K562 (cell line): Measurements from ENCODE around the gene MAML3. TPM values are rescaled to one million over a fixed set of nuclear protein-coding genes. Genes with fewer than 3 reads are reported as not detected.

Source experiments
- ATAC-seq: fragments of 200-7000 bp; cut with Tn5 transposase; 3 replicates; pipeline ENCODE4 v1.9.1; 2020; ENCODE audit warnings: moderate library complexity
- BruUV-seq: library from RNA; stranded (reverse); fragments of 400-500 nt; replicated peaks from 2 replicates; lab custom pipeline; 2021; lab: Mats Ljungman, UMichigan
- CTCF ChIA-PET: fragments of 300-600 bp; formaldehyde crosslinking; extraction: SDS; loops from one replicate; lab custom pipeline; 2021; ENCODE audit warnings: low intra/inter-chr PET ratio; lab: Yijun Ruan, JAX
- POLR2A ChIA-PET: fragments of 300-600, 350-650 bp; sonication (Branson Sonifier 250); formaldehyde crosslinking; extraction: SDS; loops from one replicate; lab custom pipeline; 2021; ENCODE audit warnings: antibody characterized with exemption, inconsistent platforms; lab: Yijun Ruan, JAX
- DNase-seq, 4 experiments: peaks; one replicate each; pipeline versions ENCODE4 v3.0.0 to v3.0.0-alpha.2; 2011 to 2018; ENCODE audit warnings: low spot score in 3 of 4, mixed read lengths in 3 of 4; ENCODE audit errors: extremely low read depth in 1 of 4
- FAIRE-seq: peaks from 2 replicates; lab custom pipeline; 2011; peaks lifted over from hg19 to GRCh38; lab: Jason Lieb, UNC
- H2AFZ ChIP-seq: 2 replicates; pipeline ENCODE4 v1.6.0; 2011; ENCODE audit warnings: low read depth, low read length, control low read depth, inconsistent platforms
- H3K27ac ChIP-seq: fragments of 200-600 bp; 3 replicates; pipeline ENCODE4 v1.8.0; 2011; ENCODE audit warnings: low read depth, mild to moderate bottlenecking, control low read depth, inconsistent platforms, low read length, moderate library complexity, mixed read lengths; ENCODE audit errors: extremely low read depth
- H3K27me3 ChIP-seq, 2 experiments: fragments of 300-600 bp in 1 of 2; 2 replicates in 1 of 2; 3 replicates in 1 of 2; pipeline versions ENCODE4 v1.6.0 to v1.8.0; 2011; ENCODE audit warnings: inconsistent platforms in 2 of 2, low read length in 2 of 2, mild to moderate bottlenecking in 1 of 2, mixed read lengths in 1 of 2, moderate library complexity in 1 of 2; ENCODE audit not compliant: control insufficient read depth in 2 of 2, insufficient read depth in 2 of 2
- H3K36me3 ChIP-seq: fragments of 300-600 bp; 3 replicates; pipeline ENCODE4 v1.8.0; 2011; ENCODE audit warnings: mild to moderate bottlenecking, low read length, inconsistent platforms; ENCODE audit not compliant: control insufficient read depth, insufficient read depth
- H3K4me1 ChIP-seq, 2 experiments: fragments of 200-600 bp in 1 of 2; replicated peaks in 1 of 2; 2 replicates in 1 of 2; 3 replicates in 1 of 2; pipeline versions ENCODE4 v1.5.1 to v1.8.0; 2011; ENCODE audit warnings: inconsistent platforms in 2 of 2, low read length in 2 of 2, mild to moderate bottlenecking in 1 of 2, mixed read lengths in 1 of 2, moderate library complexity in 1 of 2; ENCODE audit not compliant: control insufficient read depth in 2 of 2, insufficient read depth in 2 of 2
- H3K4me2 ChIP-seq: 2 replicates; pipeline ENCODE4 v1.6.1; 2011; ENCODE audit warnings: low read length, control low read depth, inconsistent platforms, mixed read lengths; ENCODE audit not compliant: insufficient read depth
- H3K4me3 ChIP-seq: fragments of 200-600 bp; sonication (generic), shearing (Covaris generic); 2 replicates; pipeline ENCODE4 v1.5.1; 2016; ENCODE audit warnings: control low read depth, inconsistent platforms
- H3K79me2 ChIP-seq: fragments of 200-600 bp; 3 replicates; pipeline ENCODE4 v1.8.0; 2011; ENCODE audit warnings: low read length, inconsistent platforms; ENCODE audit not compliant: control insufficient read depth, insufficient read depth
- H3K9ac ChIP-seq, 2 experiments: 2 replicates each; pipeline versions ENCODE4 v1.6.0 to v1.6.1; 2011; ENCODE audit warnings: low read depth in 2 of 2, low read length in 2 of 2, control low read depth in 1 of 2, inconsistent platforms in 1 of 2, mild to moderate bottlenecking in 1 of 2, mixed read lengths in 1 of 2; ENCODE audit not compliant: insufficient read depth in 1 of 2
- H3K9me1 ChIP-seq: one replicate; pipeline ENCODE4 v1.6.0; 2011; ENCODE audit warnings: inconsistent platforms, mild to moderate bottlenecking, low read length, moderate library complexity; ENCODE audit not compliant: control insufficient read depth, insufficient read depth
- H3K9me3 ChIP-seq: replicated peaks from 2 replicates; pipeline ENCODE4 v1.5.1; 2011; ENCODE audit warnings: low read depth, low read length, inconsistent platforms; ENCODE audit not compliant: control insufficient read depth, insufficient read depth
- H4K20me1 ChIP-seq: replicated peaks from 2 replicates; pipeline ENCODE4 v1.6.1; 2011; ENCODE audit warnings: low read length, inconsistent platforms, mixed read lengths; ENCODE audit not compliant: control insufficient read depth, insufficient read depth
- BRCA1 ChIP-seq, 2 experiments: fragments of 450-650 bp in 1 of 2; sonication (generic) in 1 of 2; formaldehyde crosslinking in 1 of 2; IDR thresholded peaks; 2 replicates each; pipeline versions ENCODE4 v1.5.0 to v1.6.1; 2017 to 2020; ENCODE audit warnings: mild to moderate bottlenecking in 1 of 2, missing genetic modification reagents in 1 of 2
- DMBX1 ChIP-seq: fragments of 250-450 bp; sonication (Bioruptor Pico); IDR thresholded peaks from 2 replicates; pipeline ENCODE4 v1.8.0; 2022; ENCODE audit warnings: inconsistent platforms, mild to moderate bottlenecking, moderate library complexity, borderline replicate concordance
- E2F3 ChIP-seq: fragments of 250-450 bp; sonication (Bioruptor Pico); IDR thresholded peaks from 2 replicates; pipeline ENCODE4 v1.4.0; 2020; ENCODE audit warnings: mild to moderate bottlenecking
- ETV1 ChIP-seq: fragments of 450-650 bp; conservative IDR thresholded peaks from 2 replicates; pipeline ENCODE4 v1.6.1; 2016; ENCODE audit warnings: missing genetic modification characterization, control low read depth, low read depth, missing compliant biosample characterization
- KAT8 ChIP-seq: fragments of 450-650 bp; IDR thresholded peaks from 2 replicates; pipeline ENCODE4 v1.6.1; 2016; ENCODE audit warnings: low read depth, mild to moderate bottlenecking
- MAFF ChIP-seq: IDR thresholded peaks from 2 replicates; pipeline ENCODE4 v1.6.1; 2012; ENCODE audit warnings: low read length, improper control_type of control experiment
- NKRF ChIP-seq: fragments of 450-650 bp; IDR thresholded peaks from 2 replicates; pipeline ENCODE4 v1.6.1; 2016; ENCODE audit warnings: borderline replicate concordance
- POLR2A ChIP-seq: fragments of 450-650 bp; conservative IDR thresholded peaks from 2 replicates; pipeline ENCODE4 v1.6.1; 2016
- SAFB ChIP-seq: fragments of 200-400 bp; formaldehyde crosslinking; IDR thresholded peaks from 2 replicates; pipeline ENCODE4 v1.6.1; 2017; ENCODE audit warnings: low read depth, low read length, borderline replicate concordance
- SIRT6 ChIP-seq: IDR thresholded peaks from one replicate; pipeline ENCODE4 v1.6.1; 2012; ENCODE audit warnings: low read depth, mild to moderate bottlenecking, control low read depth, inconsistent platforms, low read length, moderate library complexity
- SLC30A9 ChIP-seq: fragments of 250-450 bp; sonication (Bioruptor Pico); IDR thresholded peaks from 2 replicates; pipeline ENCODE4 v1.8.0; 2022; ENCODE audit warnings: mild to moderate bottlenecking, moderate library complexity
- TCF3 ChIP-seq: sonication (generic); formaldehyde crosslinking; IDR thresholded peaks from 2 replicates; pipeline ENCODE4 v1.4.0; 2020; ENCODE audit warnings: mild to moderate bottlenecking, missing genetic modification reagents
- TCFL5 ChIP-seq: fragments of 250-450 bp; sonication (Bioruptor Pico); conservative IDR thresholded peaks from 2 replicates; pipeline ENCODE4 v1.6.1; 2021; ENCODE audit warnings: mild to moderate bottlenecking, moderate library complexity, matching md5 sums
- XRCC4 ChIP-seq: IDR thresholded peaks from one replicate; pipeline ENCODE4 v1.6.1; 2011; ENCODE audit not compliant: insufficient read depth, insufficient read length; ENCODE audit errors: extremely low read depth
- ZKSCAN1 ChIP-seq: fragments of 150-350 bp; IDR thresholded peaks from 2 replicates; pipeline ENCODE4 v1.6.1; 2016; ENCODE audit warnings: low read depth, low read length
- ZNF212 ChIP-seq: fragments of 450-650 bp; formaldehyde crosslinking; IDR thresholded peaks from 2 replicates; pipeline ENCODE4 v1.4.0; 2020; ENCODE audit warnings: mild to moderate bottlenecking
- ZNF274 ChIP-seq: IDR thresholded peaks from 2 replicates; pipeline ENCODE4 v1.6.1; 2011; ENCODE audit warnings: low read depth, mild to moderate bottlenecking, low read length, moderate library complexity, borderline replicate concordance
- ZNF584 ChIP-seq: fragments of 200-800 bp; sonication (Bioruptor generic); IDR thresholded peaks from 2 replicates; pipeline ENCODE4 v1.6.1; 2016; ENCODE audit warnings: low read depth, mild to moderate bottlenecking, missing genetic modification characterization, missing compliant biosample characterization
- WGBS: fragments of 100-300 bp; shearing (Covaris generic); methylation state at CpG from one replicate; pipeline ENCODE4 v1.1.6; 2016; ENCODE audit warnings: low coverage, mixed read lengths; ENCODE audit not compliant: insufficient coverage; ENCODE audit errors: missing lambda C conversion rate; 5-methylcytosine and 5-hydroxymethylcytosine counted together
- in situ Hi-C: fragments of 300-500 bp; cut with MboI; formaldehyde crosslinking; loops from 4 replicates; pipeline ENCODE4 v1.15.0; 2018; ENCODE audit warnings: inconsistent platforms, mixed read lengths
- intact Hi-C: fragments of 100-400 bp; cut with micrococcal nuclease; formaldehyde crosslinking; loops from 2 replicates; pipeline ENCODE4 v1.14.2; 2022
- polyA plus RNA-seq, 8 experiments: library from polyadenylated mRNA; depleted of rRNA in 4 of 8; stranded (reverse) in 5 of 8; unstranded in 3 of 8; fragments of >200 nt; fragmentation: Nextera tagmentation in 2 of 8; fragmentation: Illumina TruSeq in 1 of 8; extraction: Ambion mirVana in 2 of 8; extraction: Trizol in 1 of 8; gene quantifications; 2 replicates each; pipeline versions ENCODE4 v1.2.1 to v1.2.3, GENCODE V29; 2011 to 2014; ENCODE audit warnings: inconsistent platforms in 1 of 8, missing spikeins in 1 of 8
- total RNA-seq, 7 experiments: library from RNA; depleted of rRNA in 6 of 7; stranded (reverse); fragments of >200 nt in 6 of 7; fragmentation: Illumina TruSeq in 2 of 7; extraction: Trizol in 2 of 7; gene quantifications; 2 replicates each; pipeline versions ENCODE4 v1.2.1 to v1.2.3, GENCODE V29; 2011 to 2021; ENCODE audit warnings: low replicate concordance in 1 of 7

Gene MAML3
- total and polyA plus RNA-seq, 9 of the 15 experiments (the other 6 are each of a cell fraction or from before 2014, with no cell fraction given): 0.01 to 0.55 (median 0.25) TPM

- no peak overlapping the region for H2AFZ ChIP-seq
- intact Hi-C loops: no loop called here
- in situ Hi-C loops: no loop called here
- no peaks in the 10 kb centered on the region for H3K79me2 ChIP-seq
- DNase-seq (no peak), FAIRE-seq (no peak), ATAC-seq (no peak)
- 0% methylated on average over 3 of the region's 3 CpGs for WGBS
- peaks cover 7 to 16% of the 10 kb centered on the region in 2 experiments; a peak in 4 of 5 replicates for H3K27me3 ChIP-seq
- no peaks in the 10 kb centered on the region for H3K36me3 ChIP-seq
- ChIA-PET CTCF (no interaction called here), POLR2A (interaction anchor here (1.1 kb wide), 1 partner anchor 10 kb away, joined by 3 read pairs; no protein-coding TSS in a partner anchor)
- no peak overlapping the region for H3K4me3 ChIP-seq
- peaks cover 6% of the 10 kb centered on the region for H3K9me1 ChIP-seq
- no peak overlapping the region for H3K27ac ChIP-seq
- H3K9me3 ChIP-seq: no peaks in the 10 kb centered on the region
- no peaks in the 10 kb centered on the region for H3K4me1 ChIP-seq
- TF ChIP-seq ZNF584 (CRISPR knock-in tag) (no peak), TCF3 (no peak), SLC30A9 (CRISPR knock-in tag) (no peak), ZKSCAN1 (no peak), NKRF (no peak), KAT8 (no peak), MAFF (no peak), SAFB (no peak), POLR2A (no peak), DMBX1 (CRISPR knock-in tag) (no peak), ETV1 (no peak), ZNF274 (no peak), SIRT6 (no peak), BRCA1 (IDR thresholded peaks at IDR 0.05) (no peak), BRCA1 (CRISPR knock-in tag; IDR thresholded peaks at IDR 0.05) (no peak), TCFL5 (CRISPR knock-in tag) (no peak), XRCC4 (no peak), ZNF212 (CRISPR knock-in tag) (no peak), E2F3 (CRISPR knock-in tag) (no peak)
- no peak overlapping the region for H3K9ac ChIP-seq
- BruUV-seq: no TSS peak
- H3K4me2 ChIP-seq: no peak overlapping the region
- H4K20me1 ChIP-seq: 0 out of 2 replicates have a peak, but pooled peaks cover 4% of the 10 kb centered on the region
These were observed 234.5 kb downstream of the MAML3 start for GRCh38 chr4:139919521-139919920.
